Measurements from ENCODE around the gene IMP3. TPM values are rescaled to one million over a fixed set of nuclear protein-coding genes. Genes with fewer than 3 reads are reported as not detected.
"Not testable (repeated sequence)": the region's sequence is repeated elsewhere in the genome, so short reads cannot be mapped to it uniquely, and the experiment has no call there.

The IMP3 gene
- total RNA-seq, 4 donors from 2014 or later = 129 to 173 (median 140) TPM

DNA sequence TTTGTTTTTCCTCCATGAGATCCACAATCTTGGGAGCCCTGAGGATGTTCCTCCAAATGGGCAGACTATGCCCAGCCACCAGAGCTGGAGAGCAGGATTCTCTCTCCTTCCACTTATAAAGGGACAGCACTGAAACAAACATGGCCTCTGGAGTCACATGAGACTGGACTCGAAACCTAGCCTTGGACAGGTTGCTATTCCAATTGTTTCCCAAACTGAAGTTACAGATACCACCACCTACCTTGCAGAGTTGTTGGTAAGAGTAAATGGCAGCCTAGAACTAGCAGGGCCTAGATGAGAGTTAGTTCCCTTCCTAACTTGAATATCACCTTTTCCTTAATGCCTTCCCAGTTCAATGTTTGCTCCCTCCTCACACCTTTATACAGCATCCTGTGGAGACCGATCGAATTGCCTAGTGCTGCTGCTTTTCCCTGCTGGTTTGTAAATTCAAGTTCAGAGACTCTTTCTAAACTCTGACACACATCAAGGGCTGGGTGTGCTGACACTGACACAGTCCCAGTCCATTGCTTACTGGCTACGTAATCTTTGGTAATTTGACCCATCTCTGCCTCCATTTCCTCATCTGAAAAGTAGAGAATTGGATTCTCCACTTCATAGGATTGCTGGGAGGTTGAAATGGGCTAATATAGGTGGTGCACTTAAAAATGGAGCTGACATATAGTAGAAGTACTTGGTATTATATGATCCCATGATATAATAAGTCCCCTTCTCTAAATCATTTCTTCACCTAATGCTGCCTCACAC lies 2.6 kb downstream of the IMP3 start:
- H3K27me3 ChIP-seq = no peaks in the 10 kb centered on the region
- TF ChIP-seq, protein P1, sequence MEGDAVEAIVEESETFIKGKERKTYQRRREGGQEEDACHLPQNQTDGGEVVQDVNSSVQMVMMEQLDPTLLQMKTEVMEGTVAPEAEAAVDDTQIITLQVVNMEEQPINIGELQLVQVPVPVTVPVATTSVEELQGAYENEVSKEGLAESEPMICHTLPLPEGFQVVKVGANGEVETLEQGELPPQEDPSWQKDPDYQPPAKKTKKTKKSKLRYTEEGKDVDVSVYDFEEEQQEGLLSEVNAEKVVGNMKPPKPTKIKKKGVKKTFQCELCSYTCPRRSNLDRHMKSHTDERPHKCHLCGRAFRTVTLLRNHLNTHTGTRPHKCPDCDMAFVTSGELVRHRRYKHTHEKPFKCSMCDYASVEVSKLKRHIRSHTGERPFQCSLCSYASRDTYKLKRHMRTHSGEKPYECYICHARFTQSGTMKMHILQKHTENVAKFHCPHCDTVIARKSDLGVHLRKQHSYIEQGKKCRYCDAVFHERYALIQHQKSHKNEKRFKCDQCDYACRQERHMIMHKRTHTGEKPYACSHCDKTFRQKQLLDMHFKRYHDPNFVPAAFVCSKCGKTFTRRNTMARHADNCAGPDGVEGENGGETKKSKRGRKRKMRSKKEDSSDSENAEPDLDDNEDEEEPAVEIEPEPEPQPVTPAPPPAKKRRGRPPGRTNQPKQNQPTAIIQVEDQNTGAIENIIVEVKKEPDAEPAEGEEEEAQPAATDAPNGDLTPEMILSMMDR (IDR thresholded peaks at IDR 0.05) = no peak
- TF ChIP-seq POLR2A (IDR thresholded peaks at IDR 0.05) = no peak
- no peak for DNase-seq
- H3K9me3 ChIP-seq = no peaks in the 10 kb centered on the region
- peaks cover 0 to 10% (median 0%) of the 10 kb centered on the region in 3 donors for H3K36me3 ChIP-seq
- WGBS, 2 donors = 59 to 100% methylated on average over 1 to 4 of the region's 4 CpGs
- intact Hi-C loops (cut with DNase I) = no loop called here
- H3K4me1 ChIP-seq = peaks cover 28 to 61% (median 29%) of the 10 kb centered on the region in 3 donors
- H3K27ac ChIP-seq = peak overlapping the region in 3 of 4 donors; percentile 62 to 98 (median 93)
- H3K4me3 ChIP-seq = peak overlapping the region in 1 of 4 donors; percentile 90

- TF ChIP-seq POLR2A (IDR thresholded peaks at IDR 0.05) = no peak
- TF ChIP-seq, protein P1 (IDR thresholded peaks at IDR 0.05) = no peak
- 67 to 73% methylated on average over 6 of the region's 6 CpGs for WGBS, 2 donors
- Histone ChIP-seq H3K36me3 (peaks cover 0 to 10% (median 0%) of the 10 kb centered on the region in 3 donors), H3K4me3 (no peak overlapping the region), H3K27me3 (no peaks in the 10 kb centered on the region), H3K9me3 (no peaks in the 10 kb centered on the region), H3K4me1 (peaks cover 28 to 68% (median 28%) of the 10 kb centered on the region in 3 donors), H3K27ac (peak overlapping the region in 2 of 4 donors; percentile 93 to 98)
- intact Hi-C loops (cut with DNase I) = no loop called here
- DNase-seq = no peak
Observed at GRCh38 chr15:75636026-75636425, 4.0 kb downstream of the IMP3 start.

DNA sequence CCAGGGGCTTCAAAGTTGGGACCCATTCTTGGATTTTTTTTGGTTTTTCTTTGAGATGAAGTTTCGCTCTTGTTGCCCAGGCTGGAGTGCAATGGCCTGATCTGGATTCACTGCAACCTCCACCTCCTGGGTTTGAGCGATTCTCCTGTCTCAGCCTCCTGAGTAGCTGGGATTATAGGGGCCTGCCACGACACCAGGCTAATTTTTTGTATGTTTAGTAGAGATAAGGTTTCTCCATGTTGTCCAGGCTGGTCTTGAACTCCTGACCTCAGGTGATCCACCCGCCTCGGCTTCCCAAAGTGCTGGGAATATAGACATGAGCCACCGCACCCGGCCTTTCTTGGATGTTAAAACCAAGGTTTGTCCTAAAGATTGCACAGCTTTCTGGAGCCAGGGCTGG lies 6.1 kb downstream of the IMP3 start:
- DNase-seq; H3K9me3 ChIP-seq; H3K27me3 ChIP-seq; H3K27ac ChIP-seq; H3K4me3 ChIP-seq; intact Hi-C loops (cut with DNase I): not testable (repeated sequence)
- Histone ChIP-seq H3K4me1 (peaks cover 17 to 54% (median 25%) of the 10 kb centered on the region in 3 donors), H3K36me3 (peaks cover 0 to 10% (median 0%) of the 10 kb centered on the region in 3 donors)
- WGBS, 2 donors = 93 to 97% methylated on average over 2 to 6 of the region's 7 CpGs

DNA sequence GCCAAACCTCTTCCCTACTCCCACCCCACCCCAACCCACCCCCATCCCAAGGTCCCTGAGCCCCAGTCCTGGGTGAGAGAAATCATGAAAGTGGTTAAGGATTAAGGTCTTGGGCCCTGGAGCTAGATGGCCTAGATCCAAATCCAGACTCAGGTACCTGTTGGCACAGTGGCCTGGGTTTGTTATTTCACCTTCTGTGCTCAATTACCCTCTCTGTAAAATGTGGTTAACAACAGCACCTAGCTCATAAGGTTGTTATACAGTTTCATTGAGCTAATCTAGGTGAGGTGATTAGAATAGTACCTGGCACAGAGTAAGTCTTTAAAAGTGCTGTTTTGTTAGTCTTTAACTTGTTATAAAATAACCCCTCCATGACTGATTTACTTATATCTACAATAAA lies 8.1 kb downstream of the IMP3 start:
- intact Hi-C loops (cut with DNase I) = no loop called here
- Histone ChIP-seq H3K27ac (peak overlapping the region in 3 of 4 donors; percentile 26 to 55 (median 53)), H3K27me3 (no peaks in the 10 kb centered on the region), H3K4me1 (peaks cover under 1 to 47% (median 7%) of the 10 kb centered on the region in 3 donors), H3K4me3 (no peak overlapping the region), H3K36me3 (peaks cover 0 to 4% (median 0%) of the 10 kb centered on the region in 3 donors), H3K9me3 (no peaks in the 10 kb centered on the region)
- TF ChIP-seq POLR2A (IDR thresholded peaks at IDR 0.05) = no peak
- TF ChIP-seq, protein P1 (IDR thresholded peaks at IDR 0.05) = no peak
- no peak for DNase-seq

GRCh38 chr15:75625542-75626347 lies 14.3 kb downstream of the IMP3 start, which contains the start of gene SNUPN:
Gene SNUPN (minus strand): TSS chr15:75625725. CDS start chr15:75621051, 4,674 bp downstream.
- 1 to 2% methylated on average over 18 to 20 of the region's 47 CpGs for WGBS, 2 donors
- peak; percentile 78 for DNase-seq
- TF ChIP-seq, protein P1 (IDR thresholded peaks at IDR 0.05) = peak in 1 of 6 experiments; percentile 32
- TF ChIP-seq POLR2A (IDR thresholded peaks at IDR 0.05) = peak in 3 of 4 donors; percentile 6 to 53 (median 42)
- Histone ChIP-seq H3K4me3 (peak within 1 kb of the TSS; percentile 79 to 93 (median 85)), H3K9me3 (no peaks in the 10 kb centered on the region), H3K4me1 (peaks cover 9 to 51% (median 19%) of the 10 kb centered on the region in 3 donors), H3K27ac (peak within 1 kb of the TSS; percentile 91 to 98 (median 94)), H3K27me3 (no peaks in the 10 kb centered on the region), H3K36me3 (no peaks in the 10 kb centered on the region)
- intact Hi-C loops (cut with DNase I) = no loop called here

Measured in esophagus squamous epithelium (tissue), 5 donors.